Measurements from ENCODE around the gene ISCU.
"Not testable (repeated sequence)": the region's sequence is repeated elsewhere in the genome, so short reads cannot be mapped to it uniquely, and the experiment has no call there.

Gene ISCU

GRCh38 chr12:108572166-108572790, 9.9 kb downstream of the ISCU start:
- no peak for DNase-seq

GRCh38 chr12:108573317-108573716, 10.9 kb downstream of the ISCU start:
- no peak for DNase-seq

- not testable (repeated sequence) for DNase-seq
Observed at GRCh38 chr12:108574276-108574675, 11.9 kb downstream of the ISCU start.

- DNase-seq = no peak
Observed at GRCh38 chr12:108575199-108575912, 13.0 kb downstream of the ISCU start.

GRCh38 chr12:108576660-108577234, 14.4 kb downstream of the ISCU start:
- DNase-seq = no peak

- no peak for DNase-seq
Observed at GRCh38 chr12:108577458-108577857, 15.1 kb downstream of the ISCU start.

GRCh38 chr12:108578264-108578663, 15.9 kb downstream of the ISCU start:
- DNase-seq = no peak

GRCh38 chr12:108578813-108579212, 16.4 kb downstream of the ISCU start:
- DNase-seq = no peak

- DNase-seq = no peak
Observed at GRCh38 chr12:108580531-108580930, 18.1 kb downstream of the ISCU start.

GRCh38 chr12:108581311-108582227, 19.2 kb downstream of the ISCU start:
- no peak for DNase-seq

GRCh38 chr12:108582509-108582908, 20.1 kb downstream of the ISCU start:
- no peak for DNase-seq

GRCh38 chr12:108582978-108583770, 20.8 kb downstream of the ISCU start:
- no peak for DNase-seq

GRCh38 chr12:108583991-108584390, 21.6 kb downstream of the ISCU start:
- no peak for DNase-seq

- no peak for DNase-seq
Observed at GRCh38 chr12:108584456-108585065, 22.2 kb downstream of the ISCU start.

GRCh38 chr12:108585864-108586263, 23.5 kb downstream of the ISCU start:
- no peak for DNase-seq

GRCh38 chr12:108586306-108586705, 23.9 kb downstream of the ISCU start:
- DNase-seq = no peak

GRCh38 chr12:108587826-108588225, 25.4 kb downstream of the ISCU start:
- no peak for DNase-seq

GRCh38 chr12:108589028-108589839, 26.8 kb downstream of the ISCU start:
- DNase-seq = no peak

GRCh38 chr12:108589840-108590229, 27.4 kb downstream of the ISCU start:
- DNase-seq = no peak

GRCh38 chr12:108590463-108590862, 28.1 kb downstream of the ISCU start:
- DNase-seq = not testable (repeated sequence)
